SIG-M5 treated with dmso at 0.1 percent for 504 hours (cell line): ENCODE results near the gene MGME1.
"Not testable (repeated sequence)": the region's sequence is repeated elsewhere in the genome, so short reads cannot be mapped to it uniquely, and the experiment has no call there.

Experiments
- DNase-seq: peaks from one replicate; lab custom pipeline; 2025; ENCODE audit not compliant: unreplicated experiment; lab: John Stamatoyannopoulos, UW

The MGME1 gene

GRCh38 chr20:18018100-18018499 lies 49.3 kb downstream of the MGME1 start:
- no peak for DNase-seq

DNA sequence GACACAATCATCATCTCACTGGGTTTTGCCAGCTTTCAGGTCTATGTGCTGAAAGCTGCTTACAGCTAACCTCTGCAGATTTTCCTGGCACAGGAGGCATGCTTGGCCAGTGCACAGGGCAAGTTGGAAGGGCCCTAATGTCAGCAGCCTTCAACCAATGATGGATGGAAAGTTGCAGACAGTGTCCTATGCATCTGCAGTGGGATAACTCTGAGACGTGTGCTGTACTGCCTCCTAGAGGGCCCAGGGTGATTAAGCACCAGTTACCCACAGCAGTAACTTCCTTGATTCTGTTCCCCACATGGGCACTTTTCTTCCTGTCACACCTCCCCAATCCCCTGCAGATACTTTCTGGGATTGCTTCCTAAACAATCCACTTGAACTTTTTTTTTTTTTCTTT lies 50.2 kb downstream of the MGME1 start:
- DNase-seq, result peak; percentile 68

DNA sequence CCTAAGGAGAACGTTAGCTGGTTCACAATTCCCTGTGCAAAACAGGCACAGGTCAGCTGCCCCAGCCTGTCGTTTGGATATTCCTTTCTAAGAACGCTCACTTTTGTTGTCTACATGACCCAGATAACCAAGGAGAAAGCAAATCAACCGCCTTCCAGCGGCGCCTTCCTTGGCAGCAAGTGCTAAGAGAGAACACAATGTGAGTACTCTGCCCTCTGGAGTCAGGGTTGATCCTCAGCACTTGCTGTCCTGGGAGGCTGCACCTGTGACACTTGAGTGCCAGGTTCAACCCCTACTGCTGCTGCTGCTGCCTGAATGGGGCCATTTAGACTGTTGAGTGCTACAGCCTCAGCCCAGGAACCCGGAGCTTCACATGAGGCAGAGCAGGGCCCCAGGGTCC lies 52.1 kb downstream of the MGME1 start:
- no peak for DNase-seq

DNA sequence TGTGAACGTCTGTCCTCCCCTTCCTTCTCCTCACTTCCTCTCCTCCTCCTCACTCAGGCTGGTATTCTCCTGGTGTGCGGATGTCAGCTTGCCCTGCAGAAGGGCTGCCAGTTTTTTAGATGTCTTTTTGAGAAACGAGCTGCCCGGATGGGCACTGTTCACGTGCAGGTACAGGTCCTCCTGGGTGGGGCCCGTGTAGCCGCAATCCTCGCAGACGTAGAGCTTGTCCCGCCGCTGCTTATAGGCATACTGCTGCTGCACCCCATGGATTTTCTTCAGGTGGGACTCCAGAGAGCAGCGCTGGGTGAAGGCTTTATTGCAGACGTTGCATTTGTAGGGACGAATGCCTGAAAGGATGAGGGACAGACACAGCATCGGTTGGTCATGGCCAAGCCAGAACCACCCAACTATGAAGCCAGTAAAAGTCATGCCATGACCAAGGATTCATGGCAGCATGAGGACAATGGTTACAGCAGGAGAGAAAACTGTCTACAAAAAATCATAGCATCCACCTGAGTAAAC lies 55.8 kb downstream of the MGME1 start:
- DNase-seq, result no peak

DNA sequence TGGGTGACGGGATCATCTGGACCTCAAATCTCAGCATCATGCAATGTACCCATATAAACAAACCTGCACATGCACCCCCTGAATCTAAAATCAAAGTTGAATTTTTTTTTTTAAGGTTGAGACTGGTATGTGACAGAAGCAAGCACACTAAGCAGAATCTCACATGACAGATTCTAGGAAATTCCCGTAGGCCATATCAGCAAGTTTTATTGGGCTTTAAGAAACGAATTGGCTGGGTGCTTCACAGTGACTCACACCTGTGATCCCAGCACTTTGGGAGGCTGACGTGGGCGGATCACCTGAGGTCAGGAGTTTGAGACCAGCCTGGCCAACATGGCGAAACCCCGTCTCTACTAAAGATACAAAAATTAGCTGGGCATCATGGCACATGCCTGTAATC lies 58.2 kb downstream of the MGME1 start:
- not testable (repeated sequence) for DNase-seq

DNA sequence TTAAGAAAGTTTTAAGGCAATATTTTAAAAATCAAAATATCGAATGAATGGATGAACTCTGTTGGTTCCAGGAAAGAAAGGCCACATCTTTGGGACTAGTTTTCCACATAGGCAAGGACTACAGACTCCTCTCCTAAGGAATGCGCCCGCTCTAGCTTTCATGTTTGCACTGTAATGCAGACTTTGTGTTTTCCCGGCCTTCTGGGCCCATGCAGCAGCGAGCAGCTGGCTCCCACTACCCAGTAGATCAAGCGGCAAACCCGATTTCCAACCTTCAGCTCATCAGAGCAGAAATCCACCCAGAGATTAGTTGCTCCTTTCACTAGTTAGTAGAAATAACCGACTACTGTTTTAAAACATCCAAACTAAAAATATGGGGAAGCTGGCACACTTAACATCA lies 61.2 kb downstream of the MGME1 start:
- DNase-seq, result no peak

DNA sequence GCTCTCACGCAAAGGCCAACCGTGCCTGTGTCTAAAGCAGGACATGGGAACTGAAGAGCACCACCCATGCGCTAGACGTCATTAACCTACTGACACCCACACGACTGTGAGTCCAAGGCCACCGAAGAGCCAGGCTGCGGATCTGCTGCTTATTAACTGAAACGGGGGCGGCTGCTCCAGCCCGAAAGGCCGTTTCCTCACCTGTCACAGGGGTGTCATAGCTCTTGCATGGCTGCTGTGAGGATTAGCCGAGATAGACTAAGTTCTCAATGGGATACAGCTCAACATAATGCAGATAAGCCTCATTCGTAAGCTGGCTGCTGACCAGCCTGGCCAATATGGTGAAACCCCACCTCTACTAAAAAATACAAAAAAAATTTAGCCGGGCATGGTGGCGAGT lies 62.2 kb downstream of the MGME1 start:
- DNase-seq, result no peak

DNA sequence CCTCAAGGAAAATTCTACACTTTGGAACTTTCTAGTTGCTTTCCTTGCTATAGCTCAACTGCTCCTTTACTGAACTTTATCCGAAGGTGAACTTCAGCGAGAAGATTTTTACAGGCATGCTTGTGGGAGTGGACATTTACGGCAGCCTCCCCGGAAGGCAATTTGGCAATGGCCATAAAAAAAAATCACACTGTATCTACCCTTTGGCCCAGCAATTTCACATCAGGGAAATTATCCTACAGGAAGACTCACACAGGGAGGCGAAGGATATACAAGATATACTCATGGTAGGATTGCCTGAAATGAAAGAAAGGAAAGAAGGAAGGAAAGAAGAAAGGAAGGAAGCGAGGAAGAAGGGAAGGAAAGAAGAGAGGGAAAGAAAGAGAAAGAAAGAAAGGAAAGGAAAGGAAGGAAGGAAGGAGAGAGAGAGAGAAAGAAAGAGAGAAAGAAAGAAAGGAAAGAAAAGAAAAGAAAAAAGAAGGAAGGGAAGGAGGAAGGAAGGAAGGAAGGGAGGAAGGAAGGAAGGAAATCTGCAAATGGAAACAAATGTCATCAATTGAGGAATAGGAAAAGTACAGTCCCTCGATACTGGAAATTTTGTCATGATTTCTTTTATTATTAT lies 63.2 kb downstream of the MGME1 start:
- no peak for DNase-seq

GRCh38 chr20:18032977-18033892 lies 64.4 kb downstream of the MGME1 start:
- no peak for DNase-seq

DNA sequence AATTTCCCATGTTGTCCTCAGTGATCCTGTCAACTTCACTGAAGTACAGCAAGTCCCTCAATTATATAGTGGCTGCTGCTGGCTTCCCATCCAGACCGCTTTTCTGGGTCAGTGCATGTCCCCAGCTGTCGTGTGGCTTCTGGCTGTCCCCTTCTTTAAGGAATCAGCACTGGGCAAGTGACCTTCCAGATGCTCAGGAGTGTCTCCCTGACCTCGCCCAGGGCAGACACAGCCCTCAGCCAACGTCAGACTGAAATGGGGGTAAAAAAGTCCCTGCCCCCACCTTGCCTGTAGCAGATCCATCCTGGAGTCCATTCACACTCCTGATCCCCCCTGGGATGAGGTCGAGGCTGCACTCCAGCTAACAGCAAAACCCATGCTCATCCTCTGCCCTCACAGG lies 65.2 kb downstream of the MGME1 start:
- DNase-seq, result no peak

- no peak for DNase-seq
These were observed 70.2 kb downstream of the MGME1 start for GRCh38 chr20:18039063-18039462.
